Skeletal muscle cell (primary cell): ENCODE data around the gene UNC93A.
"Not testable (repeated sequence)": the region's sequence is repeated elsewhere in the genome, so short reads cannot be mapped to it uniquely, and the experiment has no call there.

Experiments
- DNase-seq: peaks from one replicate; pipeline ENCODE4 v3.0.0-alpha.2; 2010; ENCODE audit warnings: low read depth
- H3K4me3 ChIP-seq: 2 replicates; pipeline ENCODE4 v1.5.1; 2011; ENCODE audit warnings: low read depth, mild to moderate bottlenecking, control low read depth, low read length, moderate library complexity

The UNC93A gene

DNA sequence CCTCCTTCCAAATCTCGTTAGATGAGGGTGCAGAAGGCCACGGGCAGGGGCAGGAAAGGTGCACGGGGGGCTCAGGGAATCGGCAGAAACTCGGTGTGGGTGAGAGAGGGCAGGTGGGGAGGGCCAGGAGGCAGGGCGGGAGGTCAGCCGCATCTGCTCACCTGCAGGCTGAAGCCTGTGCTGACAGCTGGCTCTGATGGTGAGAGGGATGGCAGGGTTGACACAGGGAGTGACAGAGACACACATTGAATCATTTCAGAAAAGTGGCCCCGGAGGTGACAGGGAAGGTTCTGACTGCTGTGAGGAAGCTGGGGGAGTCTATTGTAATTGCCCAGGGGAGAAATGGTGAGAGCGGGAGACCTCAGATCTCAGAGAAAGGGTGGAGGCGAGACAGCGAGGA lies 67.3 kb downstream of the UNC93A start:
- not testable (repeated sequence) for H3K4me3 ChIP-seq, DNase-seq

DNA sequence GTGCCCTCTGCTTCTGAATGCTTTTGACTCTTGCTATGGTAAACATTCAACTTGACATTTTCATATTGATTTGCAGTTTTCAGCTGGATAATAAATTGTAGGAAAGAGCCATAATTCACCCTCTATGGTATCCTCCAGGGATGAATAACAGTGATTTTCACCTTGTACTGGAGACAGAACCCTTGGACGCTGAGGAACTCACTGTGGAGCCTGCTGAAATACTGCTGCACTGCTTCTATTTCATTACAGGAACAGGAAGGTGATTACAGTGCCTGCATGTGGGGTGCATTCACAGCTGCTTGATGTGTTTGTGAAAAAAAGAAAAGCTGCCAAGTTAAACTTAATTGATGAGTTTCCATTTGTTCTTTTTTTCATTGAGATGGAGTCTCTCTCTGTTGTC lies 70.1 kb downstream of the UNC93A start:
- DNase-seq, H3K4me3 ChIP-seq: not testable (repeated sequence)
